Esophagus muscularis mucosa (tissue), 4 donors: Measurements from ENCODE around the gene SEPTIN10. TPM values are rescaled to one million over a fixed set of nuclear protein-coding genes. Genes with fewer than 3 reads are reported as not detected.
A peak's percentile ranks its signal among the peaks of the same experiment; 100 is the strongest.

Experiments used
- DNase-seq: peaks from one replicate; pipeline ENCODE4 v3.0.0-alpha.2; 2017; ENCODE audit errors: extremely low spot score
- H3K27ac ChIP-seq, 4 donors: fragments of 200-600 bp; sonication (generic); replicated peaks in 1 of 4; 1 replicate in 3 of 4; 2 replicates in 1 of 4; pipeline ENCODE4 v1.5.1; 2016 to 2019; ENCODE audit warnings: mild to moderate bottlenecking in 1 of 4
- H3K27me3 ChIP-seq, 4 donors: fragments of 200-600 bp; sonication (generic); one replicate each; pipeline versions ENCODE4 v1.5.1 to v1.6.0; 2016 to 2019
- H3K36me3 ChIP-seq, 4 donors: fragments of 200-600 bp; sonication (generic); one replicate each; pipeline ENCODE4 v1.5.1; 2016 to 2019
- H3K4me1 ChIP-seq, 4 donors: fragments of 200-600 bp; sonication (generic); one replicate each; pipeline ENCODE4 v1.5.1; 2016 to 2019
- H3K4me3 ChIP-seq, 4 donors: fragments of 200-600 bp; sonication (generic); 1 replicate in 2 of 4; 2 replicates in 2 of 4; pipeline ENCODE4 v1.5.1; 2016 to 2019; ENCODE audit warnings: mild to moderate bottlenecking in 4 of 4, moderate library complexity in 1 of 4
- H3K9me3 ChIP-seq, 4 donors: fragments of 200-600 bp; sonication (generic); 1 replicate in 3 of 4; 2 replicates in 1 of 4; pipeline ENCODE4 v1.5.1; 2016 to 2019
- CTCF ChIP-seq, 3 experiments: fragments of 200-600 bp in 2 of 3; fragments of 450-650 bp in 1 of 3; sonication (generic) in 2 of 3; IDR thresholded peaks; one replicate each; pipeline ENCODE4 v1.5.1; 2017 to 2019; ENCODE audit warnings: antibody characterized with exemption in 3 of 3, mild to moderate bottlenecking in 2 of 3, moderate library complexity in 1 of 3
- EP300 ChIP-seq: sonication (generic); formaldehyde crosslinking; IDR thresholded peaks from one replicate; pipeline ENCODE4 v1.6.1; 2017; ENCODE audit warnings: antibody characterized with exemption
- POLR2A ChIP-seq: fragments of 450-650 bp; IDR thresholded peaks from one replicate; pipeline ENCODE4 v1.6.1; 2017; ENCODE audit warnings: antibody characterized with exemption, moderate library complexity, mild to moderate bottlenecking, low read depth
- POLR2AphosphoS5 ChIP-seq, 2 donors: sonication (generic); formaldehyde crosslinking; IDR thresholded peaks; one replicate each; pipeline ENCODE4 v1.6.1; 2017; ENCODE audit warnings: antibody characterized with exemption in 2 of 2
- WGBS: methylation state at CpG from one replicate; pipeline ENCODE4 v1.1.5; 2018; 5-methylcytosine and 5-hydroxymethylcytosine counted together
- intact Hi-C: fragments of 100-400 bp; cut with DNase I; formaldehyde crosslinking; loops from one replicate; pipeline ENCODE4 v1.15.1; 2023
- total RNA-seq, 4 donors: library from RNA; depleted of rRNA; stranded (reverse); fragments of >200 nt; gene quantifications; one replicate each; pipeline versions ENCODE4 v1.1.0 to v1.2.1, GENCODE V29; 2016

The SEPTIN10 gene
- 100 to 1,000 TPM; 133 to 203 (median 159) TPM for total RNA-seq

GRCh38 chr2:109613922-109614714, at the start of gene SEPTIN10, which contains the start of gene SOWAHC:
Gene SEPTIN10, minus strand, starts transcription at chr2:109613966. Its CDS starts 139 bp downstream, at chr2:109613827.
Gene SOWAHC, plus strand, starts transcription at chr2:109614364. Its CDS starts 126 bp downstream, at chr2:109614490.
- no peaks in the 10 kb centered on the region for H3K36me3 ChIP-seq
- DNase-seq: peak; percentile 98
- H3K4me1 ChIP-seq: peaks cover 49 to 76% (median 72%) of the 10 kb centered on the region in 4 donors
- no peaks in the 10 kb centered on the region for H3K9me3 ChIP-seq
- intact Hi-C loops: loop anchor here (5.0 kb wide), 1 partner anchor 78 kb away; no protein-coding TSS in a partner anchor
- H3K27ac ChIP-seq: peak within 1 kb of the TSS; percentile 94 to 100 (median 98)
- TF ChIP-seq POLR2AphosphoS5 (IDR thresholded peaks at IDR 0.05) (peak; percentile 94 to 98), EP300 (no peak), POLR2A (peak; percentile 65)
- 1% methylated on average over 15 of the region's 104 CpGs for WGBS
- H3K4me3 ChIP-seq: peak within 1 kb of the TSS; percentile 67 to 91 (median 80)
- H3K27me3 ChIP-seq: no peaks in the 10 kb centered on the region

DNA sequence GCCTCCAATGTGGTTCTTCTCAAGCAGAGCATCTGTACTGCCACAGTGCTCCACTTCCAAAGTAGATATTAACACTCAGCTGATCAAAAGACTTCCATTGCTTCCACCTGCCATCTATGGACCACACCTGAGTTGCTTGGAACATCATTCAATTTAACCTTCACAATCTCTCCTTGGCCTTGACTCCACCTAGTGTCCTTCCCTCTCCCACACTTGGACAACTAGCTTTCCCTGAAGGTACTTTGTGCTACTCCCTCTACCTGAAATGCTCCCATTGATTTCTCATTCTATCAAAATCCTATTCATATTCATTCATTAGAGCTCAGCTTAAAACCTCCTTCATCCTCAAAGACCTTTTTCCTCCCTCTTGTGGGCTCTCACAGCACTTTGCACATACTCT, 49.1 kb upstream of the SEPTIN10 start:
- Histone ChIP-seq H3K4me3 (no peak overlapping the region), H3K4me1 (peaks cover 11 to 29% (median 17%) of the 10 kb centered on the region in 4 donors), H3K36me3 (no peaks in the 10 kb centered on the region), H3K27me3 (no peaks in the 10 kb centered on the region), H3K9me3 (no peaks in the 10 kb centered on the region), H3K27ac (peak overlapping the region in 2 of 4 donors; percentile 38 to 69)
- intact Hi-C loops: no loop called here
- TF ChIP-seq POLR2A: no peak
- no peak for TF ChIP-seq POLR2AphosphoS5 (IDR thresholded peaks at IDR 0.05)
- no peak for TF ChIP-seq EP300
- no peak for TF ChIP-seq CTCF (IDR thresholded peaks at IDR 0.05)
- no peak for DNase-seq

GRCh38 chr2:109660046-109660860, 46.5 kb upstream of the SEPTIN10 start:
- TF ChIP-seq POLR2AphosphoS5 (IDR thresholded peaks at IDR 0.05) (no peak), EP300 (no peak), POLR2A (no peak), CTCF (IDR thresholded peaks at IDR 0.05) (no peak)
- Histone ChIP-seq H3K4me1 (peaks cover 11 to 20% (median 14%) of the 10 kb centered on the region in 4 donors), H3K27ac (no peak overlapping the region), H3K27me3 (no peaks in the 10 kb centered on the region), H3K4me3 (no peak overlapping the region), H3K9me3 (no peaks in the 10 kb centered on the region), H3K36me3 (no peaks in the 10 kb centered on the region)
- intact Hi-C loops: no loop called here
- 78% methylated on average over 3 of the region's 3 CpGs for WGBS
- DNase-seq: no peak

GRCh38 chr2:109659396-109660045, 45.8 kb upstream of the SEPTIN10 start:
- H3K9me3 ChIP-seq: no peaks in the 10 kb centered on the region
- no peak overlapping the region for H3K27ac ChIP-seq
- intact Hi-C loops: no loop called here
- no peak overlapping the region for H3K4me3 ChIP-seq
- H3K36me3 ChIP-seq: no peaks in the 10 kb centered on the region
- WGBS: 78% methylated on average over 7 of the region's 9 CpGs
- no peak for TF ChIP-seq CTCF (IDR thresholded peaks at IDR 0.05)
- no peak for TF ChIP-seq EP300
- no peak for TF ChIP-seq POLR2AphosphoS5 (IDR thresholded peaks at IDR 0.05)
- TF ChIP-seq POLR2A: no peak
- H3K27me3 ChIP-seq: no peaks in the 10 kb centered on the region
- H3K4me1 ChIP-seq: peaks cover 11 to 20% (median 14%) of the 10 kb centered on the region in 4 donors
- DNase-seq: no peak
